CD4-positive, alpha-beta T cell treated with Interleukin-12 subunit alpha and Interleukin-12 subunit beta, for 1 hour (primary cell): Measurements from ENCODE around the gene SNX9.
A peak's percentile ranks its signal among the peaks of the same experiment; 100 is the strongest.

ENCODE experiments used
- DNase-seq: peaks from one replicate; pipeline ENCODE4 v3.0.0-alpha.2; 2020

SNX9 gene

GRCh38 chr6:157861184-157861583 lies 38.1 kb downstream of the SNX9 start:
- no peak for DNase-seq

- no peak for DNase-seq
Observed at GRCh38 chr6:157861814-157862213, 38.8 kb downstream of the SNX9 start.

GRCh38 chr6:157862706-157863105 lies 39.7 kb downstream of the SNX9 start:
- DNase-seq = no peak

GRCh38 chr6:157864185-157864761 lies 41.2 kb downstream of the SNX9 start:
- no peak for DNase-seq

GRCh38 chr6:157865249-157865648 lies 42.2 kb downstream of the SNX9 start:
- DNase-seq = no peak

- DNase-seq = no peak
Observed at GRCh38 chr6:157867155-157867559, 44.1 kb downstream of the SNX9 start.

- DNase-seq = no peak
Observed at GRCh38 chr6:157867981-157868380, 44.9 kb downstream of the SNX9 start.

- no peak for DNase-seq
Observed at GRCh38 chr6:157868835-157869234, 45.8 kb downstream of the SNX9 start.

GRCh38 chr6:157869673-157870302 lies 46.7 kb downstream of the SNX9 start:
- no peak for DNase-seq

- peak; percentile 80 for DNase-seq
Observed at GRCh38 chr6:157873735-157874344, 50.8 kb downstream of the SNX9 start.

- no peak for DNase-seq
Observed at GRCh38 chr6:157877149-157877548, 54.1 kb downstream of the SNX9 start.

- no peak for DNase-seq
Observed at GRCh38 chr6:157877573-157878438, 54.8 kb downstream of the SNX9 start.

GRCh38 chr6:157879034-157879872 lies 56.2 kb downstream of the SNX9 start:
- no peak for DNase-seq

- no peak for DNase-seq
Observed at GRCh38 chr6:157879873-157880254, 56.8 kb downstream of the SNX9 start.

GRCh38 chr6:157880534-157880933 lies 57.5 kb downstream of the SNX9 start:
- DNase-seq = no peak

- no peak for DNase-seq
Observed at GRCh38 chr6:157881342-157881741, 58.3 kb downstream of the SNX9 start.

- peak; percentile 29 for DNase-seq
Observed at GRCh38 chr6:157884756-157885155, 61.7 kb downstream of the SNX9 start.

- peak; percentile 75 for DNase-seq
Observed at GRCh38 chr6:157885211-157885788, 62.3 kb downstream of the SNX9 start.

- DNase-seq = no peak
Observed at GRCh38 chr6:157885876-157886275, 62.8 kb downstream of the SNX9 start.

GRCh38 chr6:157887892-157888291 lies 64.8 kb downstream of the SNX9 start:
- DNase-seq = no peak

GRCh38 chr6:157891544-157892362 lies 68.7 kb downstream of the SNX9 start:
- no peak for DNase-seq
